WTC11 (cell line): ENCODE measurements around the gene BTBD9. TPM values are rescaled to one million over a fixed set of nuclear protein-coding genes. Genes with fewer than 3 reads are reported as not detected.

Experiments used
- ATAC-seq: fragments of 200-7000 bp; cut with Tn5 transposase; 2 replicates; pipeline ENCODE4 v1.10.0; 2021; ENCODE audit warnings: mild to moderate bottlenecking, moderate library complexity
- CTCF ChIA-PET: fragments of 300-600 bp; sonication (Branson Sonifier 250); formaldehyde crosslinking; loops from one replicate; lab custom pipeline; 2021; ENCODE audit warnings: antibody characterized with exemption; lab: Charles Lee
- POLR2A ChIA-PET: fragments of 350-600 bp; sonication (Branson Sonifier 250); formaldehyde crosslinking; loops from one replicate; lab custom pipeline; 2021; ENCODE audit warnings: antibody characterized with exemption; lab: Charles Lee
- DNase-seq: peaks from one replicate; pipeline ENCODE4 v3.0.0; 2021; ENCODE audit warnings: low spot score
- H3K27ac Mint-ChIP-seq: 2 replicates; pipeline ENCODE4 v1.8.0; 2021; ENCODE audit warnings: mixed read lengths
- H3K27me3 Mint-ChIP-seq: 2 replicates; pipeline ENCODE4 v1.8.0; 2021; ENCODE audit warnings: low read depth, mild to moderate bottlenecking, moderate library complexity, mixed read lengths
- H3K36me3 Mint-ChIP-seq: 2 replicates; pipeline ENCODE4 v1.8.0; 2021; ENCODE audit warnings: mixed read lengths
- H3K4me1 Mint-ChIP-seq: 2 replicates; pipeline ENCODE4 v1.8.0; 2022; ENCODE audit warnings: mixed read lengths
- H3K4me3 Mint-ChIP-seq: 2 replicates; pipeline ENCODE4 v1.8.0; 2021; ENCODE audit warnings: mild to moderate bottlenecking, moderate library complexity, mixed read lengths
- H3K9me3 Mint-ChIP-seq: 2 replicates; pipeline ENCODE4 v1.8.0; 2021; ENCODE audit warnings: mixed read lengths
- AR ChIP-seq: fragments of 250-450 bp; sonication (Bioruptor Pico); IDR thresholded peaks from 2 replicates; pipeline ENCODE4 v1.9.0; 2021; ENCODE audit warnings: mild to moderate bottlenecking
- ATF1 ChIP-seq: sonication (generic); formaldehyde crosslinking; IDR thresholded peaks from 2 replicates; pipeline ENCODE4 v1.8.1; 2023; ENCODE audit warnings: mild to moderate bottlenecking, moderate library complexity, missing genetic modification reagents
- E2F4 ChIP-seq: sonication (generic); formaldehyde crosslinking; IDR thresholded peaks from 2 replicates; pipeline ENCODE4 v1.8.1; 2022; ENCODE audit warnings: low read depth, mild to moderate bottlenecking, moderate library complexity, missing genetic modification reagents, borderline replicate concordance
- E2F5 ChIP-seq: sonication (generic); formaldehyde crosslinking; IDR thresholded peaks from 2 replicates; pipeline ENCODE4 v1.8.1; 2022; ENCODE audit warnings: mild to moderate bottlenecking, moderate library complexity, missing genetic modification reagents
- ELF4 ChIP-seq: sonication (generic); formaldehyde crosslinking; IDR thresholded peaks from 2 replicates; pipeline ENCODE4 v1.8.1; 2022; ENCODE audit warnings: low read depth, mild to moderate bottlenecking, moderate library complexity, missing genetic modification reagents
- EMX1 ChIP-seq: fragments of 250-450 bp; sonication (Bioruptor Pico); IDR thresholded peaks from 2 replicates; pipeline ENCODE4 v1.8.0; 2021; ENCODE audit warnings: mild to moderate bottlenecking
- FOXP1 ChIP-seq: sonication (generic); formaldehyde crosslinking; IDR thresholded peaks from 2 replicates; pipeline ENCODE4 v1.8.0; 2022; ENCODE audit warnings: missing genetic modification reagents, mild to moderate bottlenecking, moderate library complexity, borderline replicate concordance
- GRHL2 ChIP-seq: fragments of 250-450 bp; sonication (Bioruptor Pico); IDR thresholded peaks from 2 replicates; pipeline ENCODE4 v1.8.0; 2022; ENCODE audit warnings: mild to moderate bottlenecking, moderate library complexity; ENCODE audit not compliant: insufficient replicate concordance, severe bottlenecking
- GTF2I ChIP-seq: fragments of 250-450 bp; sonication (Bioruptor Pico); conservative IDR thresholded peaks from 2 replicates; pipeline ENCODE4 v1.4.0; 2021; ENCODE audit warnings: mild to moderate bottlenecking
- JUN ChIP-seq: sonication (generic); formaldehyde crosslinking; IDR thresholded peaks from 2 replicates; pipeline ENCODE4 v1.8.0; 2023; ENCODE audit warnings: mild to moderate bottlenecking, missing genetic modification reagents
- MXD4 ChIP-seq: fragments of 250-450 bp; sonication (Bioruptor Pico); IDR thresholded peaks from 2 replicates; pipeline ENCODE4 v1.8.0; 2021; ENCODE audit warnings: mild to moderate bottlenecking, moderate library complexity, borderline replicate concordance
- MYBL2 ChIP-seq: sonication (generic); formaldehyde crosslinking; IDR thresholded peaks from 2 replicates; pipeline ENCODE4 v1.8.1; 2023; ENCODE audit warnings: mild to moderate bottlenecking, moderate library complexity, missing genetic modification reagents
- NFYB ChIP-seq: sonication (generic); formaldehyde crosslinking; conservative IDR thresholded peaks from 2 replicates; pipeline ENCODE4 v1.8.0; 2022; ENCODE audit warnings: low read depth, missing genetic modification reagents
- NR2C2 ChIP-seq: sonication (generic); formaldehyde crosslinking; IDR thresholded peaks from 2 replicates; pipeline ENCODE4 v1.8.0; 2022; ENCODE audit warnings: mild to moderate bottlenecking, missing genetic modification reagents
- PRRX2 ChIP-seq: fragments of 250-450 bp; sonication (Bioruptor Pico); IDR thresholded peaks from 2 replicates; pipeline ENCODE4 v1.8.0; 2021; ENCODE audit warnings: mild to moderate bottlenecking
- ZNF121 ChIP-seq: sonication (generic); formaldehyde crosslinking; IDR thresholded peaks from 2 replicates; pipeline ENCODE4 v1.8.0; 2023; ENCODE audit warnings: missing genetic modification reagents
- ZNF532 ChIP-seq: fragments of 250-450 bp; sonication (Bioruptor Pico); IDR thresholded peaks from 2 replicates; pipeline ENCODE4 v1.9.0; 2021; ENCODE audit warnings: mild to moderate bottlenecking, borderline replicate concordance
- total RNA-seq: library from RNA; stranded (reverse); gene quantifications from 3 replicates; pipeline ENCODE4 v1.2.3, GENCODE V29; 2021
- TF ChIP-seq, protein P1 (sequence below): sonication (generic); formaldehyde crosslinking; IDR thresholded peaks from 2 replicates; pipeline ENCODE4 v1.8.0; 2023; ENCODE audit warnings: missing genetic modification reagents, mild to moderate bottlenecking, borderline replicate concordance
- TF ChIP-seq, protein P2 (sequence below): sonication (generic); formaldehyde crosslinking; IDR thresholded peaks from 2 replicates; pipeline ENCODE4 v1.8.0; 2022; ENCODE audit warnings: mild to moderate bottlenecking, missing genetic modification reagents
- TF ChIP-seq, protein P3 (sequence below): sonication (generic); formaldehyde crosslinking; IDR thresholded peaks from 2 replicates; pipeline ENCODE4 v1.8.1; 2023; ENCODE audit warnings: mild to moderate bottlenecking, missing genetic modification reagents

Gene BTBD9
- total RNA-seq, 1 experiment from 2014 or later, result 4.2 TPM

DNA sequence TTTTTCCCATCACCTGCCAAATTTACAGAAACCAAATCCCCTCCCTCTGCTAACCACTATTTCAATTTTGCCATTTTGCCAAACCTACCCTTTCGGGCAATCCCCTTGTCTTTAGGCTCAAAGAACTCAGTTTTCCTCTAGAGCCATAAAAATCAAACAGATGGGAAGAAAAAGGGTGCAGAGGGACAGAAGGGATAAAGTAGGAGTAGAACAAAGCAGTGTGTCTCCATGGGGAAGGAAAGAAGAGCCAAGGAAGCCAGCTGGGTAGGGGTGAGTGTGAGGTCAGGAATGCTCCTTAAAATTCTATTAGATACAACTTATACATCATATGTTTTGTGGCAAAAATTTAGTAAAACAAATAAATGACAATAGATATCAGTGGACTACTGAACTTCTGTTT lies 316.5 kb downstream of the BTBD9 start (continued):
- TF ChIP-seq ZNF532 (CRISPR knock-in tag), result no peak
- TF ChIP-seq ELF4, result no peak
- no peak for TF ChIP-seq EMX1 (CRISPR knock-in tag)
- TF ChIP-seq JUN, result no peak
- TF ChIP-seq E2F4 (CRISPR knock-in tag), result no peak
- TF ChIP-seq ZNF121 (CRISPR knock-in tag), result no peak
- TF ChIP-seq GTF2I (CRISPR knock-in tag), result no peak
- TF ChIP-seq ATF1 (CRISPR knock-in tag), result no peak
- TF ChIP-seq, protein P1, sequence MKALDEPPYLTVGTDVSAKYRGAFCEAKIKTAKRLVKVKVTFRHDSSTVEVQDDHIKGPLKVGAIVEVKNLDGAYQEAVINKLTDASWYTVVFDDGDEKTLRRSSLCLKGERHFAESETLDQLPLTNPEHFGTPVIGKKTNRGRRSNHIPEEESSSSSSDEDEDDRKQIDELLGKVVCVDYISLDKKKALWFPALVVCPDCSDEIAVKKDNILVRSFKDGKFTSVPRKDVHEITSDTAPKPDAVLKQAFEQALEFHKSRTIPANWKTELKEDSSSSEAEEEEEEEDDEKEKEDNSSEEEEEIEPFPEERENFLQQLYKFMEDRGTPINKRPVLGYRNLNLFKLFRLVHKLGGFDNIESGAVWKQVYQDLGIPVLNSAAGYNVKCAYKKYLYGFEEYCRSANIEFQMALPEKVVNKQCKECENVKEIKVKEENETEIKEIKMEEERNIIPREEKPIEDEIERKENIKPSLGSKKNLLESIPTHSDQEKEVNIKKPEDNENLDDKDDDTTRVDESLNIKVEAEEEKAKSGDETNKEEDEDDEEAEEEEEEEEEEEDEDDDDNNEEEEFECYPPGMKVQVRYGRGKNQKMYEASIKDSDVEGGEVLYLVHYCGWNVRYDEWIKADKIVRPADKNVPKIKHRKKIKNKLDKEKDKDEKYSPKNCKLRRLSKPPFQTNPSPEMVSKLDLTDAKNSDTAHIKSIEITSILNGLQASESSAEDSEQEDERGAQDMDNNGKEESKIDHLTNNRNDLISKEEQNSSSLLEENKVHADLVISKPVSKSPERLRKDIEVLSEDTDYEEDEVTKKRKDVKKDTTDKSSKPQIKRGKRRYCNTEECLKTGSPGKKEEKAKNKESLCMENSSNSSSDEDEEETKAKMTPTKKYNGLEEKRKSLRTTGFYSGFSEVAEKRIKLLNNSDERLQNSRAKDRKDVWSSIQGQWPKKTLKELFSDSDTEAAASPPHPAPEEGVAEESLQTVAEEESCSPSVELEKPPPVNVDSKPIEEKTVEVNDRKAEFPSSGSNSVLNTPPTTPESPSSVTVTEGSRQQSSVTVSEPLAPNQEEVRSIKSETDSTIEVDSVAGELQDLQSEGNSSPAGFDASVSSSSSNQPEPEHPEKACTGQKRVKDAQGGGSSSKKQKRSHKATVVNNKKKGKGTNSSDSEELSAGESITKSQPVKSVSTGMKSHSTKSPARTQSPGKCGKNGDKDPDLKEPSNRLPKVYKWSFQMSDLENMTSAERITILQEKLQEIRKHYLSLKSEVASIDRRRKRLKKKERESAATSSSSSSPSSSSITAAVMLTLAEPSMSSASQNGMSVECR, result no peak
- no peak for TF ChIP-seq PRRX2 (CRISPR knock-in tag)

- peaks cover 5% of the 10 kb centered on the region for H3K4me1 Mint-ChIP-seq
- DNase-seq, result no peak
- H3K4me3 Mint-ChIP-seq, result no peak overlapping the region
- no peak for ATAC-seq
- no peaks in the 10 kb centered on the region for H3K27me3 Mint-ChIP-seq
- no peaks in the 10 kb centered on the region for H3K9me3 Mint-ChIP-seq
- no peaks in the 10 kb centered on the region for H3K36me3 Mint-ChIP-seq
- no peak overlapping the region for H3K27ac Mint-ChIP-seq
- ChIA-PET POLR2A (no interaction called here), CTCF (no interaction called here)
- TF ChIP-seq, protein P2, sequence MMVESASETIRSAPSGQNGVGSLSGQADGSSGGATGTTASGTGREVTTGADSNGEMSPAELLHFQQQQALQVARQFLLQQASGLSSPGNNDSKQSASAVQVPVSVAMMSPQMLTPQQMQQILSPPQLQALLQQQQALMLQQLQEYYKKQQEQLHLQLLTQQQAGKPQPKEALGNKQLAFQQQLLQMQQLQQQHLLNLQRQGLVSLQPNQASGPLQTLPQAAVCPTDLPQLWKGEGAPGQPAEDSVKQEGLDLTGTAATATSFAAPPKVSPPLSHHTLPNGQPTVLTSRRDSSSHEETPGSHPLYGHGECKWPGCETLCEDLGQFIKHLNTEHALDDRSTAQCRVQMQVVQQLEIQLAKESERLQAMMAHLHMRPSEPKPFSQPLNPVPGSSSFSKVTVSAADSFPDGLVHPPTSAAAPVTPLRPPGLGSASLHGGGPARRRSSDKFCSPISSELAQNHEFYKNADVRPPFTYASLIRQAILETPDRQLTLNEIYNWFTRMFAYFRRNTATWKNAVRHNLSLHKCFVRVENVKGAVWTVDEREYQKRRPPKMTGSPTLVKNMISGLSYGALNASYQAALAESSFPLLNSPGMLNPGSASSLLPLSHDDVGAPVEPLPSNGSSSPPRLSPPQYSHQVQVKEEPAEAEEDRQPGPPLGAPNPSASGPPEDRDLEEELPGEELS, result no peak
- TF ChIP-seq NR2C2 (no peak), NFYB (CRISPR knock-in tag) (no peak), FOXP1 (no peak), MXD4 (no peak), AR (CRISPR knock-in tag) (no peak), MYBL2 (no peak), GRHL2 (no peak), E2F5 (no peak)
- TF ChIP-seq, protein P3, sequence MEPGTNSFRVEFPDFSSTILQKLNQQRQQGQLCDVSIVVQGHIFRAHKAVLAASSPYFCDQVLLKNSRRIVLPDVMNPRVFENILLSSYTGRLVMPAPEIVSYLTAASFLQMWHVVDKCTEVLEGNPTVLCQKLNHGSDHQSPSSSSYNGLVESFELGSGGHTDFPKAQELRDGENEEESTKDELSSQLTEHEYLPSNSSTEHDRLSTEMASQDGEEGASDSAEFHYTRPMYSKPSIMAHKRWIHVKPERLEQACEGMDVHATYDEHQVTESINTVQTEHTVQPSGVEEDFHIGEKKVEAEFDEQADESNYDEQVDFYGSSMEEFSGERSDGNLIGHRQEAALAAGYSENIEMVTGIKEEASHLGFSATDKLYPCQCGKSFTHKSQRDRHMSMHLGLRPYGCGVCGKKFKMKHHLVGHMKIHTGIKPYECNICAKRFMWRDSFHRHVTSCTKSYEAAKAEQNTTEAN (CRISPR knock-in tag), result no peak
Observed at GRCh38 chr6:38322138-38322537, 317.6 kb downstream of the BTBD9 start.
